Tongue (tissue), 2 donors: ENCODE results near the gene CDC45. TPM values are rescaled to one million over a fixed set of nuclear protein-coding genes. Genes with fewer than 3 reads are reported as not detected.
"Not testable (repeated sequence)": the region's sequence is repeated elsewhere in the genome, so short reads cannot be mapped to it uniquely, and the experiment has no call there.

Experiments used
- DNase-seq: peaks from one replicate; pipeline ENCODE4 v3.0.0-alpha.2; 2015
- total RNA-seq: library from RNA; depleted of rRNA; stranded (reverse); fragments of >200 nt; gene quantifications from one replicate; pipeline ENCODE4 v1.2.3, GENCODE V29; 2014

The CDC45 gene
- total RNA-seq, 1 donor from 2014 or later = 6.3 TPM

DNA sequence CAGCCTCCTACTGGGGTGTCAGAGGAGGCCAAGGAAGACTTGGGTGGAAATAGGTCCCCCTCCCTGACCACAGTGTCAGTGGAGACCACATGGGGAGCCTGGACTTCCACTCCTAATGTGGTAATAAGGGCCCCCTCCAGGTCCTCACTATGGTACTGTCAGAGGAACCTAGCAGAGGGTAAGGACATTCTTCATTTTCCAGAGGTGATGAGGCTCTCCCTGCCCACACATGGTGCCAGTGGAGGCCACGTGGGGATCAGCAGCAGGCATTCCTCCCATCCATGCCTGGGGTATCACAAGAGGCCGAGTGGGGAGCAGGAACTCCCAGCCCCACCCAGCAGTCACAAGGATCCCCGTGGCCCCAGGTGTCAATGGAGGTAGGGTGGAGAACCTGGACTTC is 51.0 kb downstream of the CDC45 start:
- no peak for DNase-seq

- not testable (repeated sequence) for DNase-seq
Measured at GRCh38 chr22:19531327-19531726, 51.6 kb downstream of the CDC45 start.

- DNase-seq = no peak
Measured at GRCh38 chr22:19533049-19533626, 53.4 kb downstream of the CDC45 start.

DNA sequence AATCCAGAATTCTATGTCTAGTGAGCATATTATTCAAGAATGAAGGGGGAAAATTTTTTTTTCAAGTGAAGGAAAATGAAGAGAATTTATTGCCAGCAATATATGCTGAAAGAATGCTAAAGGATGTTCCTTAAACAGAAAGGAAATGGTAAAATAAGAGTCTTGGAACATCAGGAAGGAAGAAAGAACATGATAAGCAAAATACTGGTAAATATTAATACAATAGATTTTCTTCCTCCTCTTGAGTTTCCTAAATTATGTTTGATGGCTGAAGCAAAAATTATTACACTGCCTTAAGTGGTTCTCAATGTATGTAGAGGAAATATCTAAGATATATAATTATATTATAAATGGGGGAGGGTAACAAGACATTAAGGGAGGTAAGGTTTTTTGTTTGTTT is 54.1 kb downstream of the CDC45 start:
- DNase-seq = no peak

GRCh38 chr22:19535001-19535400 is 55.3 kb downstream of the CDC45 start:
- no peak for DNase-seq

GRCh38 chr22:19536564-19536963 is 56.8 kb downstream of the CDC45 start:
- DNase-seq = no peak

DNA sequence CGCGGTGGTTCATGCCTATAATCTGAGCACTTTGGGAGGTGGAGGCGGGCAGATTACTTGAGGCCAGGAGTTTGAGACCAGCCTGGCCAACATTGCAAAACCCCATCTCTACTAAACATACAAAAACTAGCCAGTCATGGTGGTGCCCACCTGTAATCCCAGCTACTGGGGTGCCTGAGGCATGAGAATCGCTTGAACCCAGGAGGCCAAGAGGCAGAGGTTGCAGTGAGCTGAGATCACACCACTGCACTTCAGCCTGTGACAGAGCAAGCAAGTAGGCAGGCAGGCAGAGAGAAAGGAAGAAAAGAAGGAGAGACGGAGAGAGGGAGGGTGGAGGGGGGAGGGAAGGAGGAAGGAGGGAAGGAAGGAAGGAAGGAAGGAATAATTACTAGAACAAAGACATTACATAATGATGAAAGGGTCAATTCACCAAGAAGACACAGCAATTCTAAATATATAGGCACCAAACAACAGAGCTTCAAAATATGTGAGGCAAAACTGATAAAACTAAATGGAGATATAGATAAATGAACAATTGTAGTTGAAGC is 58.3 kb downstream of the CDC45 start:
- no peak for DNase-seq

DNA sequence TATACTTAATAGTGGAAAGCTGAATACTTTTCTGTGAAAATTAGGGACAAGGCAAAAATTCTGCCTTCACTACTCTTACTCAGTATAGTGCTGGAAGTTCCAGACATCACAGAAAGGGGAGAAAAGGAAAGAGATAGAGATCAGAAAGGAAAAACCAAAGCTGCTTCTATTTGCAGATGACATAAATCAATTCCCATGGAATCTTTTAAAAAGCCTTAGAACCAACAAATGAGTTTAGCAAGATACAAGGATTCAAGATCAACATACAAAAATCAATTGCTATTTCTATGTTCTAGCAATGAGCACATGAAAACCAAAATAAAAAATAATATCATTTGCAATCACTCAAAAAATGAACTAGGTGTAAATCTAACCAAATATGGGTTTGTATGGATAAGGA is 60.7 kb downstream of the CDC45 start:
- DNase-seq = no peak

DNA sequence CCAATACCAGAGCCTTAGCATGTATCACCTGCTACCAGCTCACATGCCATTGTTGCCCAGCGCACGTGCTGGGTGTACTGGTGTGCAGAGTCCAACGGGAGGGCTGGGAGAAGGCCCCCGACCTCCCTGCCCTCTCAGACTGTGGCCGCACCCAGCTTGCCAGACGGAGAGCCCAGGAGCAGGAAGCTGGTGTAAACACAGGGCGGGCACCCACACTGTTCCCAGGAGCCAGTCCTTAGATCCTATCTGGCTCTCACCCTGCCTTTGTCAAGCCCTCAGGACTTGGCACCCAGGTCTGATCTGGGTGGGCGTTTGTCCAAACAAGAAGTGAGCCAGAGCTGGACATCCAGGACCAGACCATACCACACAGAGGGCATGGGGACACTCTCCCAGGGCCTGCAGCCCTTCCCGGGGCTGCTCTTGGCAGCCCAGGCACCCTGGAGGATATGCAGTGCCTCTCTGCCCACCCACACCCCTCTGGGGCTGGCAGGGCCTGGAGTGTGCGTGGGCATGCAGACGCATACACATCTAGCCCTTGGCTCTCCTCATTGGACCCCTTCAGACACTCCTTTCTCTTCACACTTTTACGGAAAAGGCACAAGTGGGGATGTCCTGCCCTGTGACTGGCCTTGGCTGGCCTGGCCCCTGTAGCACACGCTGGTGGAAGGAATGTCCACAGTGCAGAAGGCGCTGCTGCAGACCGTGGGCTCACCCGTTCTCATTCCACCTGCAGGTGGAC is 64.4 kb downstream of the CDC45 start:
- no peak for DNase-seq

DNA sequence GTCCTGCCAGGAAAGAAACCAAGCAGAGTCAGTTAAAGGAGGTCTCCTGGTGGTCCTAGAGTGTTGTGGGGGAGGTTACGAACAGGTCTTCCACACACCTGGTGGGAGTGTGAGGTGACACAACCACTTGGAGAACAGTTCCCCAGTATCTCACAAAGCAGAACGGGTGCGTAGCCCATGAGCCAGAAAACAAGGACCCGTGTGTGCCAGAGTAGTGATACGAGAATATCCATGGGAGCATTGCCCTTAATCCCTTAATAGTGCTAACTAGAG is 66.2 kb downstream of the CDC45 start:
- no peak for DNase-seq

DNA sequence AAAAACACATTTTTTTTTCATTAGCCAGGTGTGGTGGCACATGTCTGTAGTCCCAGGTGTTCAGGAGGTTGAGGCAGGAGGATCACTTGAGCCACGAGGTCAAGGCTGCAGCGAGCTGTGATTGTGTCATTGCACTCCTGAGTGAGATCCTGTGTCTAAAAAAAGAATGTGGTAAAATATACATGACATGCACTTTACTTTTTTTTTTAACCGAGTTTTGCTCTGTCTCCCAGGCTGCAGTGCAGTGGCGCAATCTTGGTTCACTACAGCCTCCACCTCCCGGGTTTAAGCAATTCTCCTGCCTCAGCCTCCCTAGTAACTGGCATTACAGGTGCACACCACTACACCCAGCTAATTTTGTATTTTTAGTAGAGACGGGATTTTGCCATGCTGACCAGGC is 67.0 kb downstream of the CDC45 start:
- DNase-seq = no peak

GRCh38 chr22:19547620-19548019 is 67.9 kb downstream of the CDC45 start:
- no peak for DNase-seq

- not testable (repeated sequence) for DNase-seq
Measured at GRCh38 chr22:19548427-19548826, 68.7 kb downstream of the CDC45 start.

- no peak for DNase-seq
Measured at GRCh38 chr22:19548964-19549363, 69.2 kb downstream of the CDC45 start.

DNA sequence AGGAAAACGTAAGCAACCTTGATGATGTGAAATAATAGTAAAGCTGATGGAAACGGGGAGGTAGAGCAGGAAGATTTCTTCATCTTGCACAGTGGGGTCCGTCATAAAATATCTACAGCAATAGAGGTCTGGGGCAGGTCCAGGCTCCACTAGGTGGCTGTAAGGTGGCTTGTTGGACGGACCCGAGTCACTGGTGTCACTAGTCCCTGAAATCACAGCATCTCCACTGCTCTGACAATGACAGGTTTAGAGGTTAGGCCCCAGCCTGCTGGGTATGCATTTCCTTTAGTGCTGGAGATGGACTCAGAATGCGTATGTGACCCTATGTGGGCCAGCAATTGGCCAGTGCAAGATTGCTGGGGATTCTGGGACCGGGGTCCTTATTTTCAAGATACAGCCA is 69.7 kb downstream of the CDC45 start:
- no peak for DNase-seq

DNA sequence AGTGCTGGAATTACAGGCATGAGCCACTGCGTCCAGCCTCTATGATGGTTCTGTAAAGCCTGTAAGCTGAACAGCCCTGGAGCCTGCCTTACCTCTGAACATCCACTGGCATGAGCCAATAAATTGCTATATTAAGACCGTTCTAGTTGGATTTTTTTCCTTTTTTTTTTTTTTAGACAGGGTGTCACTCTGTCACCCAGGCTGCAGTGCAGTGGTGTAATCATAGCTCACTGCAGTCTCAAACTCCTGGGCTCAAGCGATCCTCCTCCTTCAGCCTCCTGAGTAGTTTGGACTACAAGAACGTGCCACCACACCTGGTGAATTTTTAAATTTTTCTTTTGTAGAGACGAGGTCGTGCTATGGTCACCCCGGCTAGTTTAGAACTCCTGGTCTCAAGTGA is 70.7 kb downstream of the CDC45 start:
- DNase-seq = no peak

GRCh38 chr22:19553201-19553600 is 73.5 kb downstream of the CDC45 start:
- no peak for DNase-seq

DNA sequence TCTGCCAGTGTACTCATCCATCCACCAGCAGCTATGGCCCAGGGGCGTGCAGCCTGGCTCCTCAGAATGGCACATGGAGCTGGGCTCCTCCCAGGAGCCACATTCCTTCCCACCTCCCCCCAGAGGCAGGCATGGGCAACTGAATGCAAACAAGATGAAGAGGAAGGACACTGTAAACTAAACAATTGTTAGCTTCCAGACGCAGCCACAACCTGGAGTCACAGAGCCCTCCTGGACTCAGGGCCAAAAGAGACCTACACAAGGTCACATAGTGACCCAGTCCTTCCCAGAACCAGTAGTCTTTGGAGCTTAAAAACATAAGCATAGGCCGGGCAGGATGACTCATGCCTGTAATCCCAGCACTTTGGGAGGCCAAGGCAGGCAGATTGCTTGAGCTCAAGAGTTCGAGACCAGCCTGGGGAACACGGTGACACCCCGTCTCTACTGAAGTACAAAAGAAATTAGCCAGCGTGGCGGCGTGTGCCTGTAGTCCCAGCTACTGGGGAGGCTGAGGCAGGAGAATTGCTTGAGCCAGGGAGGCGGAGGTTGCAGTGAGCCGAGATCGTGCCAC is 75.2 kb downstream of the CDC45 start:
- no peak for DNase-seq

DNA sequence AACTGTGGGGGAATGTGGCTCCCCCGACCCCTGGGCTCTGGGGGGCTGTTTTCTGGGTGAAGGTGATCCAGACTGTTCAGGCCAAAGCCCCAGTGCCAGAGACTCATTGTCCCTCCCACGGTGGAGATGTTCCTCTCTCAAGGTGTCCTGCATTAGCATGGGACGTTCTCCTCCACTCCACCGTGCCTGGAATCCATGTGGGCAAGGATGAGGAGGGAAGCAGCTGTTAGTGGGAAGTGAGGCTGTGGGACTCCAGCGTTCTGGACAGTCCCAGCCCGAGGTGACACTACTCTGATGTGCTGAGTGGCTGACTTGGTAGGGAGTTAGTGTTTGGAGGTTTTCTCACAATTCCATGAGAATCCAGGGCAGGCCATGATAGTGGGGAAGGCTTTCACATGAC is 75.9 kb downstream of the CDC45 start:
- no peak for DNase-seq

DNA sequence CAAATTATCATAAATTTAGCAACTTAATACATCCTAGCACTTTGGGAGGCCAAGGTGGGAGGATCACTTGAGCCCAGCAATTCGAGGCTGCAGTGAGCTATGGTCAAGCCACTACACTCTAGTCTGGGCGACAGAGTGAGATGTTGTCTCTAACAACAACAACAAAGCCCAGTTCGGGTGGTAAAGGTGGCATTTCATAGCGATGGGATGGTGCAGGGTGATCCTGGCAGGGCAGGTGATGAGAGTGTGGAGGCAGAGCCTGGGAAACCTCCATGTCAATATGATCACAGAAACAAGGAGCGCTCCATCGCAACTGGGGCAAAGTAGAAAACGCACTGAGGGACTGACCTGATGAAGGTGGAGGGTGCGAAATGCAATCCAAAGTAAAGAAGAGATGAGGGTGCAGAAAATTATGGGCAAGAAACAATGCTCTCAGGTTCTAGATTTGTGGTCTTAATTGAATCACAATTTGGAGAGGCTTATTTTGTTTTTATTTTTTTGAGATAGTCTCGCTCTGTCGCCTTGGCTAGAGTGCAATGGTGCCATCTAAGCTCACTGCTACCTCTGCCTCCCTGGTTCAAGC is 77.3 kb downstream of the CDC45 start:
- no peak for DNase-seq

DNA sequence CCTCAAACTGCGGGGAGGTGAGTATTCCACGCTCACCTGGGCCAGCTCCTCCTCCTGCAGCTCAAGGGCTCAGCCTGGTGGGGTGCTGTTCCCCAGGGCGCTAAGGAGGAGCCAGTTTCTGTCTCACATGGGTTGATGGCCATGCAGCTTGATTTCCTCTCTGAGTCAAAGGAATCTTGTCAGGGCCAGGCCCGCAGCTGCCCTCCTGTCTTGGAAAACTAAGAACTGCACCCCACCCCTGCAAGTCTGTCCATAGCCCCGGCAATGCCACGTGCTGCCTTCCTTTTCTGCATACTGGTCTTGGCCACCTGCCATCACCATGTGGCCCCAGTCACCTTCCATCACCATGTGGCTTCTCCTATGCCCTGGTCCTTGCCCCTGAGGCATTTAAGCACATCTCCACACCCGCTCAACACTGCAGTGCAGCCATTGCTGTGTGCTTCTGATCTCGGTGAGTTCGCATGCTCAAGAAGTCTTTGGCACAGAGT is 79.6 kb downstream of the CDC45 start:
- peak; percentile 13 for DNase-seq

DNA sequence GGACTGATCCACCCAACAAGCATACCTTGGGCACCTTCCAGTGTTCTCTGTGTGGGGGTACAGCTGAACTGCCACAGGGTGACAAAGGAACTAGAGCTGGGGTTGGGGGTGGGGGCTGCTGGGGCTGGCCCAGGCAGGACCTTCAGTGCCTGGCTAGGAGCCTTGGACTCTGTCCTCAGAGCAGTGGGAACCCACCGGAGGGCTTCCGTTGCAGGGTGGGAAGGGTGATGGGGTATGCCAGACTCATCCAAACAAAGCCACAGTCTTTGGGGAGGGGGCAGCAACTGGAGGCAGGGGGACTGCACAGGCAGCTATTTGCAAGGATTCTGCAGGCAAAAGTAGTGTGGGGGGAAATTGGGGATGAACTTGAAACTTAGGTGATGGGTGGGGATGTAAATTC is 80.2 kb downstream of the CDC45 start:
- no peak for DNase-seq
